Upper lobe of left lung (tissue), 6 donors: ENCODE data around the gene CHST5. TPM values are rescaled to one million over a fixed set of nuclear protein-coding genes. Genes with fewer than 3 reads are reported as not detected.
"Not testable (repeated sequence)": the region's sequence is repeated elsewhere in the genome, so short reads cannot be mapped to it uniquely, and the experiment has no call there.

Experiments used
- ATAC-seq, 2 donors: fragments of 200-7000 bp; cut with Tn5 transposase; one replicate each; pipeline ENCODE4 v1.9.1; 2022; ENCODE audit warnings: mild to moderate bottlenecking in 2 of 2, moderate library complexity in 2 of 2; ENCODE audit not compliant: low FRiP score in 2 of 2
- DNase-seq, 2 donors: peaks; one replicate each; pipeline ENCODE4 v3.0.0-alpha.2; 2019 to 2020
- H3K27ac ChIP-seq, 4 donors: fragments of 200-600 bp; sonication (generic); one replicate each; pipeline ENCODE4 v1.5.1; 2016 to 2019
- H3K27me3 ChIP-seq, 4 donors: fragments of 200-600 bp; sonication (generic); one replicate each; pipeline ENCODE4 v1.5.1; 2017 to 2019
- H3K36me3 ChIP-seq, 4 donors: fragments of 200-600 bp; sonication (generic); one replicate each; pipeline ENCODE4 v1.5.1; 2016 to 2019
- H3K4me1 ChIP-seq, 4 donors: fragments of 200-600 bp; sonication (generic); one replicate each; pipeline ENCODE4 v1.5.1; 2018 to 2019
- H3K4me3 ChIP-seq, 4 donors: fragments of 200-600 bp; sonication (generic); one replicate each; pipeline ENCODE4 v1.5.1; 2017 to 2019; ENCODE audit warnings: mild to moderate bottlenecking in 2 of 4, moderate library complexity in 1 of 4
- H3K9me3 ChIP-seq, 4 donors: fragments of 200-600 bp; sonication (generic); one replicate each; pipeline ENCODE4 v1.5.1; 2018 to 2019
- CTCF ChIP-seq, 6 experiments: fragments of 450-650 bp in 4 of 6; fragments of 200-600 bp in 2 of 6; sonication (generic) in 2 of 6; IDR thresholded peaks; one replicate each; pipeline ENCODE4 v1.5.1; 2016 to 2019; ENCODE audit warnings: antibody characterized with exemption in 6 of 6
- EP300 ChIP-seq, 4 donors: sonication (generic); formaldehyde crosslinking; IDR thresholded peaks; one replicate each; pipeline ENCODE4 v1.5.1; 2017; ENCODE audit warnings: antibody characterized with exemption in 4 of 4, control low read depth in 2 of 4
- POLR2A ChIP-seq, 4 donors: fragments of 450-650 bp; IDR thresholded peaks; one replicate each; pipeline ENCODE4 v1.5.1; 2016 to 2017; ENCODE audit warnings: antibody characterized with exemption in 4 of 4, mild to moderate bottlenecking in 2 of 4
- POLR2AphosphoS5 ChIP-seq, 2 donors: sonication (generic); formaldehyde crosslinking; IDR thresholded peaks; one replicate each; pipeline ENCODE4 v1.5.1; 2017; ENCODE audit warnings: antibody characterized with exemption in 2 of 2
- WGBS, 2 donors: methylation state at CpG; one replicate each; pipeline ENCODE4 v1.1.5; 2017 to 2018; 5-methylcytosine and 5-hydroxymethylcytosine counted together
- total RNA-seq, 6 donors: library from RNA; depleted of rRNA in 4 of 6; stranded (reverse); fragments of >200 nt in 4 of 6; gene quantifications; one replicate each; pipeline versions ENCODE4 v1.1.0 to v1.2.1, GENCODE V29; 2016 to 2021
- donor health status: DM: no; HTN: no; CAD: no; lungs with moderate emphysema.
- donor health status: DM: no; HTN: yes; CAD: no; lungs with severe emphysema.

CHST5 gene
- total RNA-seq, 6 donors from 2014 or later, result 0.11 to 1.7 (median 0.51) TPM; not detected in 3

- DNase-seq (peak in 1 of 2 donors; percentile 87), ATAC-seq (peak; percentile 80 to 91)
- H3K4me1 ChIP-seq, result peaks cover 0 to 22% (median 14%) of the 10 kb centered on the region in 4 donors
- peak overlapping the region; percentile 54 to 81 (median 77) for H3K27ac ChIP-seq
- 0 to 2% methylated on average over 12 to 26 of the region's 26 CpGs for WGBS, 2 donors
- no peak for TF ChIP-seq POLR2A (IDR thresholded peaks at IDR 0.05)
- TF ChIP-seq EP300 (IDR thresholded peaks at IDR 0.05), result no peak
- no peak for TF ChIP-seq POLR2AphosphoS5 (IDR thresholded peaks at IDR 0.05)
- TF ChIP-seq CTCF (IDR thresholded peaks at IDR 0.05), result no peak
- peak overlapping the region; percentile 56 to 94 (median 80) for H3K4me3 ChIP-seq
- no peaks in the 10 kb centered on the region for H3K36me3 ChIP-seq
- no peaks in the 10 kb centered on the region for H3K27me3 ChIP-seq
- H3K9me3 ChIP-seq, result no peaks in the 10 kb centered on the region
Measured at GRCh38 chr16:75555213-75555706, 19.4 kb upstream of the CHST5 start.

- Histone ChIP-seq H3K27ac (no peak overlapping the region), H3K36me3 (no peaks in the 10 kb centered on the region), H3K27me3 (no peaks in the 10 kb centered on the region), H3K9me3 (no peaks in the 10 kb centered on the region), H3K4me1 (peaks cover 0 to 26% (median 14%) of the 10 kb centered on the region in 4 donors), H3K4me3 (no peak overlapping the region)
- no peak for TF ChIP-seq POLR2A (IDR thresholded peaks at IDR 0.05)
- no peak for TF ChIP-seq CTCF (IDR thresholded peaks at IDR 0.05)
- no peak for DNase-seq
- no peak for ATAC-seq
- 40 to 57% methylated on average over 2 of the region's 2 CpGs for WGBS, 2 donors
Measured at GRCh38 chr16:75552951-75553350, 17.0 kb upstream of the CHST5 start.

GRCh38 chr16:75550211-75550662 is 14.3 kb upstream of the CHST5 start:
- Histone ChIP-seq H3K9me3 (no peaks in the 10 kb centered on the region), H3K36me3 (no peaks in the 10 kb centered on the region), H3K27me3 (no peaks in the 10 kb centered on the region), H3K27ac (no peak overlapping the region), H3K4me3 (peak overlapping the region in 2 of 4 donors; percentile 5 to 16), H3K4me1 (peaks cover 0 to 13% (median 6%) of the 10 kb centered on the region in 4 donors)
- peak in 1 of 2 donors; percentile 41 for DNase-seq
- TF ChIP-seq CTCF (IDR thresholded peaks at IDR 0.05), result peak; percentile 36 to 53 (median 38)
- TF ChIP-seq POLR2A (IDR thresholded peaks at IDR 0.05), result no peak
- TF ChIP-seq POLR2AphosphoS5 (IDR thresholded peaks at IDR 0.05), result peak; percentile 8 to 10
- TF ChIP-seq EP300 (IDR thresholded peaks at IDR 0.05), result no peak
- peak; percentile 57 to 72 for ATAC-seq
- WGBS, 2 donors, result 48 to 56% methylated on average over 7 of the region's 7 CpGs

- DNase-seq, H3K27ac ChIP-seq, H3K4me1 ChIP-seq, H3K4me3 ChIP-seq, H3K27me3 ChIP-seq, H3K36me3 ChIP-seq, ATAC-seq, H3K9me3 ChIP-seq: not testable (repeated sequence)
- WGBS, 2 donors, result 94 to 96% methylated on average over 9 of the region's 9 CpGs
Measured at GRCh38 chr16:75548456-75548855, 12.5 kb upstream of the CHST5 start.

- no peaks in the 10 kb centered on the region for H3K9me3 ChIP-seq
- DNase-seq, result no peak
- no peak for TF ChIP-seq EP300 (IDR thresholded peaks at IDR 0.05)
- TF ChIP-seq POLR2AphosphoS5 (IDR thresholded peaks at IDR 0.05), result no peak
- TF ChIP-seq CTCF (IDR thresholded peaks at IDR 0.05), result no peak
- TF ChIP-seq POLR2A (IDR thresholded peaks at IDR 0.05), result no peak
- no peak for ATAC-seq
- H3K27me3 ChIP-seq, result no peaks in the 10 kb centered on the region
- H3K27ac ChIP-seq, result no peak overlapping the region
- H3K4me3 ChIP-seq, result no peak overlapping the region
- H3K4me1 ChIP-seq, result peaks cover 0 to 7% (median 0%) of the 10 kb centered on the region in 4 donors
- WGBS, 2 donors, result 84 to 93% methylated on average over 7 of the region's 7 CpGs
- no peaks in the 10 kb centered on the region for H3K36me3 ChIP-seq
Measured at GRCh38 chr16:75546293-75546692, 10.4 kb upstream of the CHST5 start.

- H3K27me3 ChIP-seq, H3K27ac ChIP-seq, H3K4me3 ChIP-seq, H3K36me3 ChIP-seq, H3K9me3 ChIP-seq, H3K4me1 ChIP-seq, DNase-seq, ATAC-seq: not testable (repeated sequence)
- no CpG with 5 or more reads among the region's 1 CpG for WGBS, 2 donors
Measured at GRCh38 chr16:75545879-75546278, 10.0 kb upstream of the CHST5 start.

- DNase-seq, H3K4me1 ChIP-seq, H3K36me3 ChIP-seq, H3K27ac ChIP-seq, H3K4me3 ChIP-seq, ATAC-seq, H3K27me3 ChIP-seq, H3K9me3 ChIP-seq: not testable (repeated sequence)
- WGBS, 2 donors, result 89 to 92% methylated on average over 8 of the region's 8 CpGs
Measured at GRCh38 chr16:75542462-75542861, 6.6 kb upstream of the CHST5 start.
